WTC11 (cell line): ENCODE results near the gene SH3TC2. TPM values are rescaled to one million over a fixed set of nuclear protein-coding genes. Genes with fewer than 3 reads are reported as not detected.

Source experiments
- ATAC-seq: fragments of 200-7000 bp; cut with Tn5 transposase; 2 replicates; pipeline ENCODE4 v1.10.0; 2021; ENCODE audit warnings: mild to moderate bottlenecking, moderate library complexity
- CTCF ChIA-PET: fragments of 300-600 bp; sonication (Branson Sonifier 250); formaldehyde crosslinking; loops from one replicate; lab custom pipeline; 2021; ENCODE audit warnings: antibody characterized with exemption; lab: Charles Lee
- POLR2A ChIA-PET: fragments of 350-600 bp; sonication (Branson Sonifier 250); formaldehyde crosslinking; loops from one replicate; lab custom pipeline; 2021; ENCODE audit warnings: antibody characterized with exemption; lab: Charles Lee
- DNase-seq: peaks from one replicate; pipeline ENCODE4 v3.0.0; 2021; ENCODE audit warnings: low spot score
- H3K27ac Mint-ChIP-seq: 2 replicates; pipeline ENCODE4 v1.8.0; 2021; ENCODE audit warnings: mixed read lengths
- H3K27me3 Mint-ChIP-seq: 2 replicates; pipeline ENCODE4 v1.8.0; 2021; ENCODE audit warnings: low read depth, mild to moderate bottlenecking, moderate library complexity, mixed read lengths
- H3K36me3 Mint-ChIP-seq: 2 replicates; pipeline ENCODE4 v1.8.0; 2021; ENCODE audit warnings: mixed read lengths
- H3K4me1 Mint-ChIP-seq: 2 replicates; pipeline ENCODE4 v1.8.0; 2022; ENCODE audit warnings: mixed read lengths
- H3K4me3 Mint-ChIP-seq: 2 replicates; pipeline ENCODE4 v1.8.0; 2021; ENCODE audit warnings: mild to moderate bottlenecking, moderate library complexity, mixed read lengths
- H3K9me3 Mint-ChIP-seq: 2 replicates; pipeline ENCODE4 v1.8.0; 2021; ENCODE audit warnings: mixed read lengths
- CDX4 ChIP-seq: fragments of 250-450 bp; sonication (Bioruptor Pico); IDR thresholded peaks from 2 replicates; pipeline ENCODE4 v1.9.0; 2021; ENCODE audit warnings: moderate library complexity, mild to moderate bottlenecking, inconsistent platforms, borderline replicate concordance
- CREM ChIP-seq: sonication (generic); formaldehyde crosslinking; IDR thresholded peaks from 2 replicates; pipeline ENCODE4 v1.8.1; 2022; ENCODE audit warnings: mild to moderate bottlenecking, missing genetic modification reagents, moderate library complexity
- FOXP1 ChIP-seq: sonication (generic); formaldehyde crosslinking; IDR thresholded peaks from 2 replicates; pipeline ENCODE4 v1.8.0; 2022; ENCODE audit warnings: missing genetic modification reagents, mild to moderate bottlenecking, moderate library complexity, borderline replicate concordance
- FOXP4 ChIP-seq: sonication (generic); formaldehyde crosslinking; IDR thresholded peaks from 2 replicates; pipeline ENCODE4 v1.8.0; 2022; ENCODE audit warnings: mild to moderate bottlenecking, missing genetic modification reagents
- IRF1 ChIP-seq: sonication (generic); formaldehyde crosslinking; IDR thresholded peaks from 2 replicates; pipeline ENCODE4 v1.8.0; 2023; ENCODE audit warnings: missing genetic modification reagents
- JUN ChIP-seq: sonication (generic); formaldehyde crosslinking; IDR thresholded peaks from 2 replicates; pipeline ENCODE4 v1.8.0; 2023; ENCODE audit warnings: mild to moderate bottlenecking, missing genetic modification reagents
- KAT7 ChIP-seq: sonication (generic); formaldehyde crosslinking; IDR thresholded peaks from 2 replicates; pipeline ENCODE4 v1.8.1; 2023; ENCODE audit warnings: missing genetic modification reagents, mild to moderate bottlenecking, borderline replicate concordance
- NR1H2 ChIP-seq: sonication (generic); formaldehyde crosslinking; IDR thresholded peaks from 2 replicates; pipeline ENCODE4 v1.9.0; 2021; ENCODE audit warnings: mild to moderate bottlenecking, moderate library complexity, missing genetic modification reagents
- NR2C2 ChIP-seq: sonication (generic); formaldehyde crosslinking; IDR thresholded peaks from 2 replicates; pipeline ENCODE4 v1.8.0; 2022; ENCODE audit warnings: mild to moderate bottlenecking, missing genetic modification reagents
- RELA ChIP-seq: sonication (generic); formaldehyde crosslinking; IDR thresholded peaks from 2 replicates; pipeline ENCODE4 v1.8.1; 2022; ENCODE audit warnings: missing genetic modification reagents, mild to moderate bottlenecking, borderline replicate concordance
- SMAD3 ChIP-seq: sonication (generic); formaldehyde crosslinking; IDR thresholded peaks from 2 replicates; pipeline ENCODE4 v1.8.0; 2022; ENCODE audit warnings: missing genetic modification reagents, mild to moderate bottlenecking, borderline replicate concordance
- TCF7 ChIP-seq: sonication (generic); formaldehyde crosslinking; IDR thresholded peaks from 2 replicates; pipeline ENCODE4 v1.8.0; 2022; ENCODE audit warnings: mild to moderate bottlenecking, low read depth, missing genetic modification reagents, moderate library complexity
- TEAD4 ChIP-seq: sonication (generic); formaldehyde crosslinking; IDR thresholded peaks from 2 replicates; pipeline ENCODE4 v1.8.0; 2022; ENCODE audit warnings: mild to moderate bottlenecking, missing genetic modification reagents
- USF1 ChIP-seq: sonication (generic); formaldehyde crosslinking; IDR thresholded peaks from 2 replicates; pipeline ENCODE4 v1.8.0; 2022; ENCODE audit warnings: mild to moderate bottlenecking, missing genetic modification reagents
- USF2 ChIP-seq: sonication (generic); formaldehyde crosslinking; IDR thresholded peaks from 2 replicates; pipeline ENCODE4 v1.8.1; 2023; ENCODE audit warnings: mild to moderate bottlenecking, missing genetic modification reagents, moderate library complexity
- ZMAT4 ChIP-seq: fragments of 250-450 bp; sonication (Bioruptor Pico); IDR thresholded peaks from 2 replicates; pipeline ENCODE4 v1.9.0; 2021; ENCODE audit warnings: mild to moderate bottlenecking
- ZNF121 ChIP-seq: sonication (generic); formaldehyde crosslinking; IDR thresholded peaks from 2 replicates; pipeline ENCODE4 v1.8.0; 2023; ENCODE audit warnings: missing genetic modification reagents
- ZNF317 ChIP-seq: sonication (generic); formaldehyde crosslinking; IDR thresholded peaks from 2 replicates; pipeline ENCODE4 v1.8.1; 2023; ENCODE audit warnings: low read depth, mild to moderate bottlenecking, moderate library complexity, missing genetic modification reagents, borderline replicate concordance
- ZNF416 ChIP-seq: fragments of 250-450 bp; sonication (Bioruptor Pico); IDR thresholded peaks from 2 replicates; pipeline ENCODE4 v1.9.0; 2021; ENCODE audit warnings: mild to moderate bottlenecking, inconsistent platforms
- ZNF423 ChIP-seq: fragments of 250-450 bp; sonication (Bioruptor Pico); IDR thresholded peaks from 2 replicates; pipeline ENCODE4 v2.1.2; 2022; ENCODE audit warnings: mild to moderate bottlenecking, moderate library complexity
- ZNF532 ChIP-seq: fragments of 250-450 bp; sonication (Bioruptor Pico); IDR thresholded peaks from 2 replicates; pipeline ENCODE4 v1.9.0; 2021; ENCODE audit warnings: mild to moderate bottlenecking, borderline replicate concordance
- ZSCAN18 ChIP-seq: fragments of 250-450 bp; sonication (Bioruptor Pico); IDR thresholded peaks from 2 replicates; pipeline ENCODE4 v2.1.2; 2022; ENCODE audit warnings: mild to moderate bottlenecking, moderate library complexity
- total RNA-seq: library from RNA; stranded (reverse); gene quantifications from 3 replicates; pipeline ENCODE4 v1.2.3, GENCODE V29; 2021

Gene SH3TC2
- total RNA-seq, 1 experiment from 2014 or later: 0.61 TPM

GRCh38 chr5:149028984-149029383 is 33.9 kb downstream of the SH3TC2 start:
- ATAC-seq: no peak
- no peaks in the 10 kb centered on the region for H3K36me3 Mint-ChIP-seq
- no peak for DNase-seq
- H3K4me3 Mint-ChIP-seq: no peak overlapping the region
- no peak overlapping the region for H3K27ac Mint-ChIP-seq
- no peaks in the 10 kb centered on the region for H3K4me1 Mint-ChIP-seq
- H3K27me3 Mint-ChIP-seq: no peaks in the 10 kb centered on the region; the same call in 1 of the 2 replicates
- ChIA-PET POLR2A (no interaction called here), CTCF (interaction anchor here (1.4 kb wide), 1 partner anchor 86 kb away, joined by 4 read pairs; no protein-coding TSS in a partner anchor)
- H3K9me3 Mint-ChIP-seq: no peaks in the 10 kb centered on the region
- no peak for TF ChIP-seq ZNF532 (CRISPR knock-in tag)
- TF ChIP-seq ZNF121 (CRISPR knock-in tag): no peak
- no peak for TF ChIP-seq USF2 (CRISPR knock-in tag)
- TF ChIP-seq JUN (CRISPR knock-in tag): no peak
- TF ChIP-seq RELA (CRISPR knock-in tag): no peak
- no peak for TF ChIP-seq NR2C2
- no peak for TF ChIP-seq KAT7 (CRISPR knock-in tag)
- no peak for TF ChIP-seq CDX4 (CRISPR knock-in tag)
- TF ChIP-seq ZSCAN18 (CRISPR knock-in tag): no peak
- TF ChIP-seq ZMAT4 (CRISPR knock-in tag): no peak
- TF ChIP-seq, all 79 proteins: peak for 0

- no peak for DNase-seq
- H3K4me1 Mint-ChIP-seq: no peaks in the 10 kb centered on the region
- no peak for ATAC-seq
- H3K27me3 Mint-ChIP-seq: no peaks in the 10 kb centered on the region; the same call in 1 of the 2 replicates
- POLR2A ChIA-PET: no interaction called here
- CTCF ChIA-PET: no interaction called here
- H3K27ac Mint-ChIP-seq: no peak overlapping the region
- no peaks in the 10 kb centered on the region for H3K9me3 Mint-ChIP-seq
- H3K36me3 Mint-ChIP-seq: no peaks in the 10 kb centered on the region
- H3K4me3 Mint-ChIP-seq: no peak overlapping the region
- TF ChIP-seq ZNF416 (CRISPR knock-in tag) (no peak), FOXP4 (no peak), ZMAT4 (CRISPR knock-in tag) (no peak), CREM (CRISPR knock-in tag) (no peak), IRF1 (CRISPR knock-in tag) (no peak), SMAD3 (CRISPR knock-in tag) (no peak), TCF7 (CRISPR knock-in tag) (no peak), ZNF121 (CRISPR knock-in tag) (no peak), TEAD4 (CRISPR knock-in tag) (no peak), FOXP1 (CRISPR knock-in tag) (no peak), NR1H2 (CRISPR knock-in tag) (no peak), ZNF423 (CRISPR knock-in tag) (no peak), USF1 (CRISPR knock-in tag) (no peak), ZNF317 (CRISPR knock-in tag) (no peak)
These were observed 34.7 kb downstream of the SH3TC2 start for GRCh38 chr5:149028161-149028560.
